Natural killer cell (primary cell): Measurements from ENCODE around the gene MBNL1. TPM values are rescaled to one million over a fixed set of nuclear protein-coding genes. Genes with fewer than 3 reads are reported as not detected.

Source experiments
- ATAC-seq, 3 donors: fragments of 150-1000 bp in 2 of 3; fragments of 200-7000 bp in 1 of 3; cut with Tn5 transposase; 1 replicate in 1 of 3; 2 replicates in 2 of 3; pipeline ENCODE4 v1.10.0; 2021; ENCODE audit warnings: mild to moderate bottlenecking in 2 of 3, moderate library complexity in 2 of 3
- DNase-seq, 2 donors: peaks; one replicate each; pipeline versions ENCODE4 v3.0.0 to v3.0.0-alpha.2; 2013 to 2021; ENCODE audit warnings: mixed read lengths in 1 of 2
- H3K27ac ChIP-seq: one replicate; pipeline ENCODE4 v1.5.1; 2013; ENCODE audit warnings: mild to moderate bottlenecking, low read length
- H3K27me3 ChIP-seq: one replicate; pipeline ENCODE4 v1.6.1; 2013; ENCODE audit warnings: low read length; ENCODE audit not compliant: control insufficient read depth, insufficient read depth
- H3K36me3 ChIP-seq: one replicate; pipeline ENCODE4 v1.6.1; 2013; ENCODE audit warnings: low read length; ENCODE audit not compliant: control insufficient read depth, insufficient read depth
- H3K4me1 ChIP-seq: one replicate; pipeline ENCODE4 v1.6.1; 2013; ENCODE audit warnings: low read length; ENCODE audit not compliant: control insufficient read depth, insufficient read depth
- H3K4me3 ChIP-seq: one replicate; pipeline ENCODE4 v1.5.1; 2013; ENCODE audit warnings: low read length
- H3K9me3 ChIP-seq: one replicate; pipeline ENCODE4 v1.6.1; 2013; ENCODE audit warnings: low read length; ENCODE audit not compliant: control insufficient read depth, insufficient read depth
- H3K27ac Mint-ChIP-seq, 2 donors: one replicate each; pipeline ENCODE4 v1.8.0; 2022; ENCODE audit warnings: mild to moderate bottlenecking in 2 of 2, mixed read lengths in 2 of 2, moderate library complexity in 1 of 2
- H3K27me3 Mint-ChIP-seq, 2 donors: one replicate each; pipeline ENCODE4 v1.8.0; 2022; ENCODE audit warnings: low read depth in 2 of 2, mixed read lengths in 2 of 2
- H3K36me3 Mint-ChIP-seq: one replicate; pipeline ENCODE4 v1.8.0; 2022; ENCODE audit warnings: mixed read lengths
- H3K4me1 Mint-ChIP-seq, 2 donors: one replicate each; pipeline ENCODE4 v1.8.0; 2022; ENCODE audit warnings: mixed read lengths in 2 of 2
- H3K4me3 Mint-ChIP-seq: one replicate; pipeline ENCODE4 v1.8.0; 2022; ENCODE audit warnings: mild to moderate bottlenecking, moderate library complexity, mixed read lengths
- H3K9me3 Mint-ChIP-seq, 2 donors: one replicate each; pipeline ENCODE4 v1.8.0; 2022; ENCODE audit warnings: mixed read lengths in 2 of 2
- WGBS: methylation state at CpG from one replicate; pipeline ENCODE4 v1.1.7; 2013; ENCODE audit warnings: missing lambda C conversion rate; ENCODE audit not compliant: insufficient coverage; 5-methylcytosine and 5-hydroxymethylcytosine counted together
- intact Hi-C: fragments of 100-400 bp; cut with micrococcal nuclease; formaldehyde crosslinking; loops from one replicate; pipeline ENCODE4 v1.14.2; 2022
- total RNA-seq, 4 donors: library from RNA; stranded (reverse); fragments of 120-200 nt in 1 of 4; gene quantifications; one replicate each; pipeline versions ENCODE4 v1.2.3 to v1.2.4, GENCODE V29; 2013 to 2022
- TF ChIP-seq, protein P1 (sequence below): fragments of 200-600 bp; IDR thresholded peaks from one replicate; pipeline ENCODE4 v1.8.0; 2022; ENCODE audit warnings: antibody characterized with exemption

The MBNL1 gene
- total RNA-seq, 3 donors from 2014 or later (not counting 1 experiment from before 2014, with no cell fraction given): 600 to 704 (median 607) TPM

DNA sequence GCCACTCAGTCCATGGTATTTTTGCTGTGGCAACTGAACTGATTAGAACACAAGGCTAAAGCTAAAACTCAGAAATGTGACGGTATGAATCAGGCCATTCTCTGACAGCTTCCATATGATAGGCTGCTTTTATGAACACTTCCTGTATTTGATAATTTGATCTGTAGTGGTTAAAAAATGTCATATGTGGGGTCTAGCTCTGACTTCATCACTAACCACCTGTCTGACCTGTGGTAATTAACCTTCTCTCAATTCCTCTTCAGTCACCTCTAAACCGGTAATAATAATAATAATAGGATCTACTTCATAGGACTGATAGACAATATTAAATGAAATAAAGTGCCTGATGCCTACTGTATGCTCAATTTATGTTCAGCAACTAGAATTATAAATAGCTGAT lies 223.2 kb downstream of the MBNL1 start:
- H3K27me3 ChIP-seq: no peaks in the 10 kb centered on the region
- DNase-seq (no peak), ATAC-seq (no peak)
- H3K36me3 ChIP-seq: no peaks in the 10 kb centered on the region
- H3K4me1 Mint-ChIP-seq: no peaks in the 10 kb centered on the region
- no peaks in the 10 kb centered on the region for H3K9me3 Mint-ChIP-seq
- no peak overlapping the region for H3K4me3 Mint-ChIP-seq
- no peaks in the 10 kb centered on the region for H3K9me3 ChIP-seq
- TF ChIP-seq, protein P1, sequence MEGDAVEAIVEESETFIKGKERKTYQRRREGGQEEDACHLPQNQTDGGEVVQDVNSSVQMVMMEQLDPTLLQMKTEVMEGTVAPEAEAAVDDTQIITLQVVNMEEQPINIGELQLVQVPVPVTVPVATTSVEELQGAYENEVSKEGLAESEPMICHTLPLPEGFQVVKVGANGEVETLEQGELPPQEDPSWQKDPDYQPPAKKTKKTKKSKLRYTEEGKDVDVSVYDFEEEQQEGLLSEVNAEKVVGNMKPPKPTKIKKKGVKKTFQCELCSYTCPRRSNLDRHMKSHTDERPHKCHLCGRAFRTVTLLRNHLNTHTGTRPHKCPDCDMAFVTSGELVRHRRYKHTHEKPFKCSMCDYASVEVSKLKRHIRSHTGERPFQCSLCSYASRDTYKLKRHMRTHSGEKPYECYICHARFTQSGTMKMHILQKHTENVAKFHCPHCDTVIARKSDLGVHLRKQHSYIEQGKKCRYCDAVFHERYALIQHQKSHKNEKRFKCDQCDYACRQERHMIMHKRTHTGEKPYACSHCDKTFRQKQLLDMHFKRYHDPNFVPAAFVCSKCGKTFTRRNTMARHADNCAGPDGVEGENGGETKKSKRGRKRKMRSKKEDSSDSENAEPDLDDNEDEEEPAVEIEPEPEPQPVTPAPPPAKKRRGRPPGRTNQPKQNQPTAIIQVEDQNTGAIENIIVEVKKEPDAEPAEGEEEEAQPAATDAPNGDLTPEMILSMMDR: no peak
- no peaks in the 10 kb centered on the region for H3K4me1 ChIP-seq
- no peak overlapping the region for H3K27ac Mint-ChIP-seq
- no peak overlapping the region for H3K4me3 ChIP-seq
- no peak overlapping the region for H3K27ac ChIP-seq
- no peaks in the 10 kb centered on the region for H3K36me3 Mint-ChIP-seq
- no peaks in the 10 kb centered on the region for H3K27me3 Mint-ChIP-seq
- intact Hi-C loops: no loop called here
- 63% methylated on average over 1 of the region's 2 CpGs for WGBS

DNA sequence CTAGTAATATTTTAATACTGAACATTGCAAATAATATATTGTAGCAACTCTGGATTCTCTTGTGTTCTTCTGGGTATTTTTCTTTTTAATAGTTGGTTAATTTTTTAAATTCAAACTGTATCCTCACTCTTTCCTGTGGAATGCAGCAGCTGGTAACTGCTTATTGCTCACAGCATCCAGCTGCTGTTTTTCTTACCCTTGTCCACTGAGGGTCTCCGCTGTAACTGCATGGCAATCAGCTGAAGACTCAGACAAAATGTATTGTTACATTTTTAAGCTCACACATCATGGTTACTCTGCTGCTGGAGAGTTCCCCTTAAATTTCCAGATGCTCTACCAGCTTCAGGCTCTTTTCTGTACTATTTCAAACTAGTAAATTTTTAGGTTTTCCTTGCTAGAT lies 227.6 kb downstream of the MBNL1 start:
- TF ChIP-seq, protein P1: no peak
- DNase-seq (no peak), ATAC-seq (no peak)
- intact Hi-C loops: no loop called here
- Histone ChIP-seq H3K4me1 (no peaks in the 10 kb centered on the region), H3K27ac (no peak overlapping the region), H3K9me3 (no peaks in the 10 kb centered on the region), H3K4me3 (no peak overlapping the region), H3K36me3 (no peaks in the 10 kb centered on the region), H3K27me3 (no peaks in the 10 kb centered on the region)
- no peaks in the 10 kb centered on the region for H3K4me1 Mint-ChIP-seq
- H3K9me3 Mint-ChIP-seq: no peaks in the 10 kb centered on the region
- H3K4me3 Mint-ChIP-seq: no peak overlapping the region
- no peaks in the 10 kb centered on the region for H3K36me3 Mint-ChIP-seq
- no peaks in the 10 kb centered on the region for H3K27me3 Mint-ChIP-seq
- WGBS: 92% methylated on average over 1 of the region's 1 CpG
- H3K27ac Mint-ChIP-seq: no peak overlapping the region

DNA sequence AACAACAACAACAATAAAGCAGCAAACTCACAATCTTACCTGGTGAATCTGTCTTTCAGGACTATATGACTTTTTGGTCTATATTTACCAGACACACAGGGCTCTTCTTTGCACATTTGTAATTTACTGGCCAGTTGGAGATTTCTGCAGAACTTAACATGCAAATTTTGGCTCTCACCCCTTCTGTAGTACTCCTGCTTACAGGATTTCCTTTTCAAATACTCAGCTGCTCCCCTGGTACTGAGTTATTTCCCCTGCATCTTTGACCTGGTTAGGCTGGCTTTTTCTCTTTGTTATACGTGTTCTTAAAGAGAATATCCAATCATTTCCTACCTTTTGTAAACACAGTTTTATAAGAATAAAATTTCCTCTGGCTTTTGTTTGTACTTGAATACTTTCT lies 228.0 kb downstream of the MBNL1 start:
- no peaks in the 10 kb centered on the region for H3K27me3 Mint-ChIP-seq
- no peak for DNase-seq
- whole genome bisulfite sequencing: no CpG with 5 or more reads among the region's 1 CpG
- no peaks in the 10 kb centered on the region for H3K27me3 ChIP-seq
- no peaks in the 10 kb centered on the region for H3K4me1 Mint-ChIP-seq
- TF ChIP-seq, protein P1: no peak
- peaks cover under 1% of the 10 kb centered on the region for H3K36me3 Mint-ChIP-seq
- no peak overlapping the region for H3K27ac ChIP-seq
- H3K4me3 Mint-ChIP-seq: no peak overlapping the region
- H3K27ac Mint-ChIP-seq: no peak overlapping the region
- H3K9me3 Mint-ChIP-seq: no peaks in the 10 kb centered on the region
- H3K36me3 ChIP-seq: no peaks in the 10 kb centered on the region
- ATAC-seq: no peak
- no peaks in the 10 kb centered on the region for H3K4me1 ChIP-seq
- intact Hi-C loops: no loop called here
- no peak overlapping the region for H3K4me3 ChIP-seq
- no peaks in the 10 kb centered on the region for H3K9me3 ChIP-seq

DNA sequence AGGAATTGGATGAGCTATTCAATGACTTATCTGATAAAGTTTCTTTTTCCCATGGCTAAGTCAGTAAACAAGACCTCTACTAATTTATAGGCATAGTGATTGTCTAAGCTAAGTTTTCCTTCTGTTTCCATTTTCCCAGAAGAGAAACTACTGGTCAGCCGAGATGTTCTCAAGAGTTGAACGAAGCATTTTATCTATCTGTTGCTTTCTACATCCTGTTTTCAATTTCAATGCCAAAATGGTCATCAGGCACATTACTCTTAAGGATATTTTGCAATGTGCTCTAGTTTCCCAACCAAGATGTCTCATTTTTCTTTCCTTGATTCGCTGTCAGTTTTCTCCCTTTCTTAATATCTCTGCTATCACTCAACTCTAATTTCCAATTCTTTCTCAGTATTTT lies 228.7 kb downstream of the MBNL1 start:
- no peaks in the 10 kb centered on the region for H3K4me1 Mint-ChIP-seq
- H3K4me3 Mint-ChIP-seq: no peak overlapping the region
- no peaks in the 10 kb centered on the region for H3K4me1 ChIP-seq
- DNase-seq: no peak
- peaks cover 0 to 2% of the 10 kb centered on the region in 2 donors for H3K9me3 Mint-ChIP-seq
- no peak overlapping the region for H3K27ac Mint-ChIP-seq
- no peak for ATAC-seq
- H3K9me3 ChIP-seq: no peaks in the 10 kb centered on the region
- H3K27ac ChIP-seq: no peak overlapping the region
- intact Hi-C loops: no loop called here
- TF ChIP-seq, protein P1: no peak
- no peak overlapping the region for H3K4me3 ChIP-seq
- 51% methylated on average over 3 of the region's 3 CpGs for WGBS
- peaks cover 8% of the 10 kb centered on the region for H3K36me3 Mint-ChIP-seq
- H3K27me3 Mint-ChIP-seq: no peaks in the 10 kb centered on the region
- H3K27me3 ChIP-seq: no peaks in the 10 kb centered on the region
- no peaks in the 10 kb centered on the region for H3K36me3 ChIP-seq
